Activated naive CD4-positive, alpha-beta T cell treated with anti-CD3 and anti-CD28 coated beads, Interleukin-2, amount 50 U/mL, for 24 hours (primary cell): ENCODE results near the gene PPP1CC.

ENCODE experiments used
- H3K27ac Mint-ChIP-seq: one replicate; pipeline ENCODE4 v1.8.0; 2021; ENCODE audit warnings: mild to moderate bottlenecking, mixed read lengths
- H3K27me3 Mint-ChIP-seq: one replicate; pipeline ENCODE4 v1.8.0; 2021; ENCODE audit warnings: mixed read lengths
- H3K36me3 Mint-ChIP-seq: one replicate; pipeline ENCODE4 v1.8.0; 2021; ENCODE audit warnings: mixed read lengths
- H3K4me1 Mint-ChIP-seq: one replicate; pipeline ENCODE4 v1.8.0; 2021; ENCODE audit warnings: mixed read lengths
- H3K4me3 Mint-ChIP-seq: one replicate; pipeline ENCODE4 v1.8.0; 2021; ENCODE audit warnings: mild to moderate bottlenecking, mixed read lengths
- H3K9me3 Mint-ChIP-seq: one replicate; pipeline ENCODE4 v1.8.0; 2021; ENCODE audit warnings: mixed read lengths

Gene PPP1CC

DNA sequence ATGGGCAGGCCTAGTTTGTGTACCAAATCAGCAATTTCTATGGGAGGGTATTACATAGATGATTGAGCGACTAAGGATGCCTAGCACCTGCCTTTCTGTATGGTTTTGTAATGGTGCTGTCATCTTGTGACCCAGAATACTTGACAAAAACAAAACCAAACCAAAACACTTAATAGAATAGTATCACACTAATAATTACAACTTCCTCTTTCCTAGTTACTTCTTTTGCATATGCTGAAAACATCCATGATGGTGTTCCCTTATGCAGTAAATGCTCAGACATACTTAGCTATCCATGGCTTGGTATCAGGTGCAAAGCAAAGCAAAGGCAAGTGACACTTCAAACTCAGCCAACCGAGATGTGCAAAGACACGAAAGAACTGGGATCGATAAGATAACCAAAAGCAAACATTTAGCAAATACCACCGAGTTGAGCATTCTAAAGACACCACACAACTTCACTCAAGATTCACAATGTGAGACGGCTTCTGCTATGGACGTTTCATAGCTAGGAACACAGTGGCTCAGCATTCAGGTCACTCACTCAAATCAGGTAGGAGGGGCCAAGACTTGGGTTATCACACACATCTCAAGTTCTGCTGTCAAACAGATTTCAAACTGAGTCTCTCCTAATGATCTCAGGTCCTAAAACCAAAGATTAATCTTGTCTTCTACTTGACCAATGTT, 24.3 kb downstream of the PPP1CC start:
- no peaks in the 10 kb centered on the region for H3K9me3 Mint-ChIP-seq
- H3K27me3 Mint-ChIP-seq, result no peaks in the 10 kb centered on the region
- H3K4me3 Mint-ChIP-seq, result no peak overlapping the region
- peak overlapping the region; percentile 61 for H3K27ac Mint-ChIP-seq
- peaks cover 10% of the 10 kb centered on the region for H3K4me1 Mint-ChIP-seq
- peaks cover 24% of the 10 kb centered on the region for H3K36me3 Mint-ChIP-seq

DNA sequence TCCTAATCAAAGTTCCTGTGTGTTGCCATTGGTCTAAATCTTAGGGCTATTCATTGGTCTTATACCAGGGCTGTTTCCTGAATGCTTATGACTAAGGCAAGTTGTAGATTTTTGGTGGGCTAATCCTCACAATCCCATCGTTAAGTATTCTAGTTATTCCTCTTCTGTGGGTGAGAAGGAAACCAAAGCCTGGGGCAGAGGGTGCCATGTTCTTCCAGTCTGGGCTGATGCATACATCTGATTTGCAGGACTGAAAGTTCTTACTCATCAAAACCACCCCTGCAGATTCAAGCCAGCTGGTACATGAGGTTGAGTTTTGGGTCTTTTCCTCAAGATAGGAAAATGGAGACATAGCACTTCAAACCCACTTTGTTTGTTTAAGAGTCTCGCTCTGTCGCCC, 25.7 kb downstream of the PPP1CC start:
- H3K9me3 Mint-ChIP-seq, result no peaks in the 10 kb centered on the region
- no peak overlapping the region for H3K4me3 Mint-ChIP-seq
- H3K4me1 Mint-ChIP-seq, result peaks cover 10% of the 10 kb centered on the region
- H3K36me3 Mint-ChIP-seq, result peaks cover 24% of the 10 kb centered on the region
- no peaks in the 10 kb centered on the region for H3K27me3 Mint-ChIP-seq
- H3K27ac Mint-ChIP-seq, result no peak overlapping the region

DNA sequence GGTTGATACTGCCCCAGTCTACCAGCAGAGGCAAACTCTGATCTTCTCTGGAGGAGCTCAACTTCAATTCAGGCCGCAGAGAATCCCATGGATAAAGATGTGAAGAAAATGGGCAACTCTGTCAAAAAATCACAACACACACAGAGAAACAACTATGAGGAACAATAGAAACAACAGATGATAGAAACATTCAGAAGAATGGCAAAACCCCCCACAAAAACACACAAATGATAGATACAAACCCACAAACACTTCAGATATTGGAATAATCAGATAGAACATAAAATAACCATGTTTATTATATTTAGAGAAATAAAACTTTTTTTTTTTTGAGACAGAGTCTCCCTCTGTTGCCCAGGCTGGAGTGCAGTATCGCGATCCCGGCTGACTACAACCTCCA, 33.8 kb downstream of the PPP1CC start:
- Mint-ChIP-seq H3K4me3 (no peak overlapping the region), H3K27ac (no peak overlapping the region), H3K27me3 (no peaks in the 10 kb centered on the region), H3K4me1 (no peaks in the 10 kb centered on the region), H3K9me3 (no peaks in the 10 kb centered on the region), H3K36me3 (no peaks in the 10 kb centered on the region)

DNA sequence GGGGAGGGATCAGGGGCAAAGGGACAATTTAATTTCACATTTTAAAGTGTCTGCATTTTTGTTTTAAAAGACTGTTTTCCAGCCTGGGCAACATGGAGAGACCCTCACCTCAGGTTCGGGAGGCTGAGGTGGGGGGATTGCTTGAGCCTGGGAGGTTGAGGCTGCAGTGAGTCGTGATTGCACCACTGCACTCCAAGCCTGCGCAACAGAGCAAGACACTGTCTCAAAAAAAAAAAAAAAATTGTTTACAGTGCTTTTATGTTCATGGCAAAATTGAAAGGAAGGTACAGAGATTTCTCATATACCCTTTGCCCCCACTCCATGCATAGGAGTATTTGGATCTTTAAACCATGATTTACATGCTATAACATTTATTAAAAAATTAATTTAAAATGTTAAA, 37.4 kb downstream of the PPP1CC start:
- Mint-ChIP-seq H3K4me3 (no peak overlapping the region), H3K27me3 (no peaks in the 10 kb centered on the region), H3K36me3 (no peaks in the 10 kb centered on the region), H3K9me3 (no peaks in the 10 kb centered on the region), H3K27ac (no peak overlapping the region), H3K4me1 (no peaks in the 10 kb centered on the region)

DNA sequence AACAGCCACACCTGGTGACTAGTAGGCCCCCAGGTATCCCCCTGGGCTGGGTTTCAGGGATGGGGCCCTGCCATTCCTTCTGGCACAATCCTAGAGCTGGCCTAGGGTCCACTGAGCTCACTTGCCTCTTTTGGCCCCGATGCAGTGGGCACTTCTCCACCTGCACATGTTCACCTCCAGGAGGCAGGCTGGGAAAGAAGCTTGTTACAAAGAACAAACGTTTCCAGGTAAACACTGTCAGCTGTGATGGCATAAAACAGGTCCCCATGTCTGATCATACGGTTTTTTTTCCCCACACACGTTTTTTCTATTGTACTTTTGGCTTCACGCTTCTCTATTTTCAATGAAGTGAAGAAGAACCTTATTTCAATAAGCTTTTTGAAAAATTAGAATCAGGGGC, 37.9 kb downstream of the PPP1CC start:
- H3K9me3 Mint-ChIP-seq, result no peaks in the 10 kb centered on the region
- H3K36me3 Mint-ChIP-seq, result no peaks in the 10 kb centered on the region
- H3K4me1 Mint-ChIP-seq, result no peaks in the 10 kb centered on the region
- no peaks in the 10 kb centered on the region for H3K27me3 Mint-ChIP-seq
- no peak overlapping the region for H3K27ac Mint-ChIP-seq
- no peak overlapping the region for H3K4me3 Mint-ChIP-seq

DNA sequence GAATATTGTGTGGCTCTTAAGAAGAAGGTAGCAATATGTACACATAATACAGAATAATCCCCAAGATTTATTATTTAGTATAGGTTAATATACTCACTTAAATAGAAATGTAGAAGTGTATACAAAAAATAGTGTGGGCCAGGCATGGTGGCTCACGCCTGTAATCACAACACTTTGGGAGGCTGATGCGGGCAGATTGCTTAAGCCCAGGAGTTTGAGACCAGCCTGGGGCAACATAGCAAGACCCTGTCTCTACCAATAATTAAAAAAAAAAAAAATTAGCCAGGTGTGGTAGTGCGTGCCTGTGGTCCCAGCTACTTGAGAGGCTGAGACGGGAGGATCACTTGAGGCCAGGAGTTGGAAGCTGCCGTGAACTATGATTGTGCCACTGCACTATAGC, 38.5 kb downstream of the PPP1CC start:
- Mint-ChIP-seq H3K4me3 (no peak overlapping the region), H3K4me1 (no peaks in the 10 kb centered on the region), H3K27me3 (no peaks in the 10 kb centered on the region), H3K36me3 (no peaks in the 10 kb centered on the region), H3K27ac (no peak overlapping the region), H3K9me3 (no peaks in the 10 kb centered on the region)

DNA sequence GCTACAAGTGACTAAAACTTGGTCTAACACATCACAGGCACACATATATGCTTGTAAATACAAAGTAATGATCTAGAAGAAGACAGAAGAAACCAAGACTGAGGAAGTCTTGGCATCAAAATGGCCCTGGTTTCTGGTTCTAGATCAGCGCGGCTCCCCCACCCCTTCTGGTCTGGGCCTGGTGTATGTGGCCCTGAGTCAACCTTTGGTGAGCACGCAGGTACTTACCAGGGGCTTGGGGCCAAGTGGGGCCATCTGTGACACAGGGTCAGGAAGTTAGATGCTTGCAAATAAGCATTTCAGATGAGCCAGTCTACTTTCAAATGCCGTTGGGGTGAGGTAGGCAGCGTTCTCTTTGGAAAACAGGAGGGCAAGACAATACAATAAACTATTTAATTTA, 40.6 kb downstream of the PPP1CC start:
- no peaks in the 10 kb centered on the region for H3K27me3 Mint-ChIP-seq

DNA sequence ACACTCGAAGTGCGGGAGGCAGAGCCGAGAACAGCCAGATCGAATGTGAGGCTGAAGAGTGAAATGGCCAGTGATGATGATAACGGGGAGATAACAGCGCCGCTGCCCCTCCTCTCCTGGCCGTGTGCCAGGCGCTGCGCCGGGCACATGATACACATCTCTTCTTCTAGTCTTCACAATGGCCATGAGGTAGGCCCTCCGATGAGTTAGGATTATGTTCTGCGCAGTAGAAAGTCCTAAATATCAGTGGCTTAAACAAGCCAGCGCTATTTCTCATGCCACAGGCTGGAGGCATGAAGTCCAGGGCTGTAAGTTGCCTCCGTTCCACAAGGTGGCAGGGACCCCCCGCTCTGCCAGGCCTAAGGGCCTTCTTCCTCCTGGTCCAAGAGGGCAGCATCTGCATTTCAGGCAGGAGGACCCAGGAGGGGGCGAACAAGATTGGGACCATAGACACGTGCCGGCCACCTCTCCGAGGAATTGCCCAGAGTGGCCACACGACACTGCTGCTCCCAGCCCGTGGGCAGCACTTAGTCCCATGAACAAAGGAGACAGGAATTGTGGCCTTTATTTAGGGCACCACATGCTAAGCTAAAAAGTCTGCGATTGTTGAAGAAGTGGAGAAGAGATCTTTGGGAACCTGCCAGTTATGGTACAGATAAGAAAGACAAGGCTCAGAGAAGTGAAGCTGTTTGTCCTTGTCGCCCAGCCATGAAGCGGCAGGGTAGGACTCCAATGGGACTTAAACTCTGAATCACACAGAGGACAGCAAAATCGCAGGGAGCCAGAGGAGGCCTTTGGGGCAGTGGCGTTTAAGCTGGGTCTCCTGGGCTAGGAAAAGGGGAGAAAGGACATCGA, 42.9 kb downstream of the PPP1CC start:
- Mint-ChIP-seq H3K27ac (no peak overlapping the region), H3K27me3 (no peaks in the 10 kb centered on the region), H3K4me3 (no peak overlapping the region), H3K36me3 (no peaks in the 10 kb centered on the region), H3K9me3 (no peaks in the 10 kb centered on the region), H3K4me1 (peaks cover 15% of the 10 kb centered on the region)

More for the DNA sequence above, 40.6 kb downstream of the PPP1CC start:
- Mint-ChIP-seq H3K4me1 (peaks cover 9% of the 10 kb centered on the region), H3K27ac (no peak overlapping the region), H3K4me3 (no peak overlapping the region), H3K36me3 (no peaks in the 10 kb centered on the region), H3K9me3 (no peaks in the 10 kb centered on the region)

DNA sequence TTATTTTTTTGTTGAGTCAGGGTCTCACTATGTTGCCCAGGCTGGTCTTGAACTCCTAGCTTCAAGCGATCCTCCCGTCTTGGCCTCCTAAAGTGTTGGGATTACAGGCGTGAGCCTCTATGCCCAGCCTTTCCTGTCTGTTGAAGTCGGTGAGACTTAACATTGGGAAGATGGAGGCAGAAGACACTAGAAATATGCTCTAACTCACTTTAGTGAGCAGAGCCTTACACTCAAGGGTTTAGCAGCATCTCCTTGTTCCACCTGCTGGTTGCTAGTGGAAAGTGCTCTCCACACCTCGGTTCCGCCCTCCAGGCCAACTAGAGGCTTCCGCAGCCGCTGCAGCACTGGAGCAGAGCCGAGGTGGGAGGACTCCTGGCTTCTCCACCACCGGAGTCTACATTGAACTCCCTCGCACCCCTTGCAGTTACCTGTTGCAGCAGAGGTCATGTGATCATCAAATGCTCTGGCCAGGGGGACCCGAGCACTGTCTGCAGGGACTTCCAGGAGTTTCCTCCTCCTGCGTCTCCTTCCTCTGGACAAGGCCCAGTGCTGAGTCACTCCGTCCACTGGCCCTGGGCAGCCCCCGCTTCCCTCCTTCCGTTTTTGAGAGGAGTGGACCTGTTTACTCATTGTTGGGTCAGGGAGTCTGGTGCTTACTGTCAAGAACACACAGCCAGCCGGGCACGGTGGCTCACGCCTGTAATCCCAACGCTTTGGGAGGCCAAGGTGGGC, 44.4 kb downstream of the PPP1CC start:
- Mint-ChIP-seq H3K27ac (peak overlapping the region; percentile 57), H3K36me3 (no peaks in the 10 kb centered on the region), H3K4me3 (no peak overlapping the region), H3K9me3 (no peaks in the 10 kb centered on the region), H3K4me1 (peaks cover 21% of the 10 kb centered on the region), H3K27me3 (no peaks in the 10 kb centered on the region)

DNA sequence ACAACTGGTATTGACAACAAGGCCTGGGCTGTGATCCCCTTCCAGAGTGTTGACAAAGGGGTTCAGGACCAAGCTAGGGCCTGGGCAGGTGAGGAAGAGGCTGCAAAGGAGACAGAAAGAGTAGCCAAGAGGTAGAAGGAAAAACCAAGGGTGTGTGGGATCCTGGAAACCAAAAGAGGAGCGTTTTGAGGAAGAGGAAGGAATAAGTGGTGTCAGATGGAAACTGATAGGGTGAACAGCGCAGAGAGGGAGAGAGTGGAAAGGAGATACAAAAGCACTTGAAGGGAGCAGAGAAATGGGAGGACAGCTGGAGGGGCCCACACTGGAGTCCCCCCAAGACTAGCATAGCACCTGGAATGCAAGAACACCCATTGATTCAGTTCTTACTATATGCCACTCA, 45.5 kb downstream of the PPP1CC start:
- Mint-ChIP-seq H3K36me3 (no peaks in the 10 kb centered on the region), H3K27me3 (no peaks in the 10 kb centered on the region), H3K4me1 (peaks cover 23% of the 10 kb centered on the region), H3K9me3 (no peaks in the 10 kb centered on the region), H3K4me3 (no peak overlapping the region), H3K27ac (peak overlapping the region; percentile 47)

DNA sequence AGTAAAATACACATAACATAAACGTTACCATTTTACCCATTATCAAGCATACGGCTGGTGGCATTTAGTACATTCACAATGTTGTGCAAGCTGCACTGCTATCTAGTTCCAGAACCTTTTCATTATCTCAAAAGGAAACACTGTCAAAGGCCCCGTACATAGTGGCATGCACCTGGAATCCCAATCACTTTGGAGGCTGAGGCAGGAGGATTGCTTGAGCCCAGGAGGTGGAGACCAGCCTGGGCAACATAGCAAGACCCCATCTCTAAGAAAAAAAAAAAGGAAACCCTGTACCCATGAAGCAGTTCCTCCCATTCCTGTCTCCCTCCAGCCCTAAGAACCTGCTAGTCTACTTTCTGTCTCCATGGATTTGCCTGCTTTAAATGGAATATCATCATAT, 46.4 kb downstream of the PPP1CC start:
- no peak overlapping the region for H3K4me3 Mint-ChIP-seq
- H3K27ac Mint-ChIP-seq, result no peak overlapping the region
- H3K9me3 Mint-ChIP-seq, result no peaks in the 10 kb centered on the region
- H3K4me1 Mint-ChIP-seq, result peaks cover 29% of the 10 kb centered on the region
- H3K36me3 Mint-ChIP-seq, result no peaks in the 10 kb centered on the region
- no peaks in the 10 kb centered on the region for H3K27me3 Mint-ChIP-seq

DNA sequence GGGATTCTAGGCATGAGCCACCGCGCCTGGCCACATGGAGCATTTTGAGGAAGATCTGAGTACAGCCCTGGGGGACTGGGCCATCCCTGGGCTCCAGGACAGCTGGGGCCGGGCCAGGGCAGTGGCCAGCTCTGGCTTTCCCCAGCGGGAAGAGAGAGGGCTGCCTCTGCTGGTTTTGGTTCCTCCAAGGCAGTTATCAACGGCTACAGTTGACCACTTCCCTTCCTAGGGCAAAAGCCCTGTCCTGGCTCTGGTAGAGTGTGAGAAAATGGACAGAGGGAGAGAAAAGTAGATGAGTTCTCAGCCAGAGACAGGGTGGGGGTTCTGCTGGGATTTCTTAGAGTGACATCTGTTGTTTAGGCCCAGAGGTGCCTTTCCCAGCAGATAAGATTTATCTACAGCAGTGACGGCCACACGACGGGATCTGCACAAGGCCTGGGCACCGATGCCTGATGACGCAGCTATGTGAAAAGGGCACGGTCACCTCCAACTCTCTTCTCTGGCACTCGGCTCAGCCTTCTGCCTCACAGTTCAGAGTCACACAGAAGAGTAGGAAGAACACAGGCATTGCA, 48.3 kb downstream of the PPP1CC start:
- no peak overlapping the region for H3K4me3 Mint-ChIP-seq
- no peak overlapping the region for H3K27ac Mint-ChIP-seq
- no peaks in the 10 kb centered on the region for H3K36me3 Mint-ChIP-seq
- no peaks in the 10 kb centered on the region for H3K9me3 Mint-ChIP-seq
- peaks cover 40% of the 10 kb centered on the region for H3K4me1 Mint-ChIP-seq
- H3K27me3 Mint-ChIP-seq, result no peaks in the 10 kb centered on the region

DNA sequence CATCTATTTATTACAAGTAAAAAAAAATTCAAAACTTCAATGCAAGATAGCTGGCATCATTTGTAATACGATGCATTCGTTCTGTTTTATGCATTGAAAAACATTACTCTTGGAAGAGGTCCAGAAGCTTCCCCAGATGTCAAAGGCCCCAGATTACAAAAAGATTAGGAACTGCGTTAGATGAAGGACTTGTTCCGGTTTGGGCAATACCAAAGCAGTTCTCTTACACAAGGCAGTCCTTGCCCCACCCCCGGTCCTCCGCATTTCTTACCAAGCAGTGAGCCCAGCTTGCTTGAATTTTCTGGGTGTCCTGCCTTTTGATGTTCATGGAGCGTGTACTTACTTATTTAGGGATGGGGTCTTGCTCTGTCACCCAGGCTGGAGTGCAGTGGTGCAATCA, 49.0 kb downstream of the PPP1CC start:
- H3K9me3 Mint-ChIP-seq, result no peaks in the 10 kb centered on the region
- peaks cover 42% of the 10 kb centered on the region for H3K4me1 Mint-ChIP-seq
- no peak overlapping the region for H3K4me3 Mint-ChIP-seq
- H3K36me3 Mint-ChIP-seq, result no peaks in the 10 kb centered on the region
- H3K27me3 Mint-ChIP-seq, result no peaks in the 10 kb centered on the region
- no peak overlapping the region for H3K27ac Mint-ChIP-seq

DNA sequence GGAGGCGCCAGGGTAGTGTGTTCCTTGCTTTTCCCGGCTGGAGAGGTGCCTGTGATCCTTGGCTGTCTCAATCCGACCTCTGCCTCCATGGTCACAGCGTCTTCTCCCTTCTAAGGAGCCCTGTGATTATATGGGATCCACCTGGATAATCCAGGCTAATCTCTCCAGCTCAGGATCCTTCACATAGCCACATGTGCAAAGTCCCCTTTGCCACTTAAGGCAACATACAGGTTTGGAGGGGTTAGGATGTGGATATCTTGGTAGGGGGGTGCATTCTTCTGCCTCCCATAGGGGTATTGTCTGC, 52.6 kb downstream of the PPP1CC start:
- H3K4me3 Mint-ChIP-seq, result peak overlapping the region; percentile 92
- no peaks in the 10 kb centered on the region for H3K27me3 Mint-ChIP-seq
- H3K4me1 Mint-ChIP-seq, result peaks cover 49% of the 10 kb centered on the region
- H3K27ac Mint-ChIP-seq, result peak overlapping the region; percentile 96
- H3K9me3 Mint-ChIP-seq, result no peaks in the 10 kb centered on the region
- H3K36me3 Mint-ChIP-seq, result peaks cover 5% of the 10 kb centered on the region

DNA sequence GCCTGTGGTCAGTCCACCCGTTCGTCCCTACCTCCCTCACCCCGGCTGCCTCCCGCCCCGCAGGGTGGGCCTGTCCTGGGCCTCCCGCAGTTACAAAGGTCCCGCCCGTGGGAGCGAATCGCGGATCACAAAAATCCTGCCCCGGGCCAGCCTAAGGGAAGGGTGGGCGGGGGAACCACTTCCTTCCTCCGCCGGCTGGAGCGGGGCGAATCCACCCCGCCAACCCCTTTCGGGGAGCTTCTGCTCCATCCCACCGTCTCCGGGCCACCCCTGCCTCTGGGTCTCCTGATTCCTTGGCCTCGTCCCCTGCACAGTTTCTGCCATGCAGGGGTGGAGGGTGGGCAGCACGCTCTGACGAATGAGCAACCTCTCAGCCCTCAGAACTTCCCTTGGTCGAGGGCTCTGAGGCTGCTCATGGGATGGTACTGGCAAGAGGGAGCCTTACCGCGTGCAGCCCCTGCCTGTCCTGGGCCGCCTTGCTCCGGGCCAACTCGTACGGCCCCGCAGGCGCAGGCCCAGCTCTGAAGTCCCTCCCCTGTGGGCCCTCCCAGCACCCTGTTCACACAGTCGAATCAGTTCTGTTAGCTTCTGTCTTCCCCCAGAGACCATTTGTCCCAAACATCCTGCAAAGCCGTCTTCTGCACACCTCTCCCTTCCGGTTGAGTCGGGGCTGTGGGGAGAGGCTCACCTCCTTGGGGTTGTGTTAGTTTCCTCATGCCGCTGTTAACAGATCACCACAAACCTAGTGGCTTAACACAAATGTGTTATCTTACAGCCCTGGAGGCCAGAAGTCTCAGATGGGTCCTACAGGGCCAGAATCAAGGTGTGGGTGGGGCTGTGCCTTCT, 53.2 kb downstream of the PPP1CC start:
- Mint-ChIP-seq H3K9me3 (no peaks in the 10 kb centered on the region), H3K36me3 (peaks cover 8% of the 10 kb centered on the region), H3K4me1 (peaks cover 49% of the 10 kb centered on the region), H3K27me3 (no peaks in the 10 kb centered on the region), H3K27ac (peak overlapping the region; percentile 96), H3K4me3 (peak overlapping the region; percentile 92)
